ENCODE results near the gene NMRK1.
A peak's percentile ranks its signal among the peaks of the same experiment; 100 is the strongest.

The NMRK1 gene

GRCh38 chr9:75087289-75087823 lies 599 bp downstream of the NMRK1 start:
- no peak for TF ChIP-seq CTCF (IDR thresholded peaks at IDR 0.05; ENCODE audit: low read depth, low read length)
- H3K4me3 ChIP-seq (ENCODE audit: low read depth, low read length), result peak overlapping the region; percentile 85

GRCh38 chr9:75086541-75087288 lies 1.2 kb downstream of the NMRK1 start:
- peak overlapping the region; percentile 85 for H3K4me3 ChIP-seq (ENCODE audit: low read depth, low read length)

GRCh38 chr9:75085640-75086039 lies 2.3 kb downstream of the NMRK1 start:
- no peak for TF ChIP-seq CTCF (IDR thresholded peaks at IDR 0.05; ENCODE audit: low read depth, low read length)
- H3K4me3 ChIP-seq (ENCODE audit: low read depth, low read length), result no peak overlapping the region

More at GRCh38 chr9:75086541-75087288, 1.2 kb downstream of the NMRK1 start:
- TF ChIP-seq CTCF (IDR thresholded peaks at IDR 0.05; ENCODE audit: low read depth, low read length), result no peak

GRCh38 chr9:75084081-75084672 lies 3.8 kb downstream of the NMRK1 start:
- no peak for TF ChIP-seq CTCF (IDR thresholded peaks at IDR 0.05; ENCODE audit: low read depth, low read length)
- no peak overlapping the region for H3K4me3 ChIP-seq (ENCODE audit: low read depth, low read length)

GRCh38 chr9:75083188-75083970 lies 4.6 kb downstream of the NMRK1 start:
- H3K4me3 ChIP-seq (ENCODE audit: low read depth, low read length), result no peak overlapping the region
- no peak for TF ChIP-seq CTCF (IDR thresholded peaks at IDR 0.05; ENCODE audit: low read depth, low read length)

GRCh38 chr9:75081632-75082031 lies 6.3 kb downstream of the NMRK1 start:
- no peak for TF ChIP-seq CTCF (IDR thresholded peaks at IDR 0.05; ENCODE audit: low read depth, low read length)
- no peak overlapping the region for H3K4me3 ChIP-seq (ENCODE audit: low read depth, low read length)
